GM12878 (cell line): Measurements from ENCODE around the gene NELFE. TPM values are rescaled to one million over a fixed set of nuclear protein-coding genes. Genes with fewer than 3 reads are reported as not detected.

Experiments used
- ATAC-seq: fragments of 200-7000 bp; cut with Tn5 transposase; 3 replicates; pipeline ENCODE4 v1.9.1; 2020; ENCODE audit warnings: mild to moderate bottlenecking, moderate library complexity
- BruUV-seq: library from RNA; stranded (reverse); fragments of 400-500 nt; replicated peaks from 2 replicates; lab custom pipeline; 2021; lab: Mats Ljungman, UMichigan
- CTCF ChIA-PET: fragments of 300-600 bp; sonication (Branson Sonifier 250); formaldehyde crosslinking; extraction: SDS; loops from one replicate; lab custom pipeline; 2021; ENCODE audit warnings: inconsistent platforms; lab: Yijun Ruan, JAX
- POLR2A ChIA-PET: fragments of 350-600 bp; formaldehyde crosslinking; extraction: SDS; loops from one replicate; lab custom pipeline; 2021; ENCODE audit warnings: inconsistent platforms; lab: Charles Lee
- RAD21 ChIA-PET: fragments of 300-600 bp; sonication (Branson Sonifier 250); formaldehyde crosslinking; loops from one replicate; lab custom pipeline; 2023; ENCODE audit warnings: antibody characterized with exemption; ENCODE audit not compliant: unreplicated experiment; lab: Charles Lee
- SMC1A ChIA-PET: fragments of 300-600 bp; sonication (Branson Sonifier 250); formaldehyde crosslinking; loops from one replicate; lab custom pipeline; 2023; ENCODE audit not compliant: unreplicated experiment, uncharacterized antibody; lab: Charles Lee
- DNase-seq: peaks from one replicate; pipeline ENCODE4 v3.0.0-alpha.2; 2011; ENCODE audit warnings: low read depth, low spot score
- FAIRE-seq: peaks from 3 replicates; lab custom pipeline; 2011; peaks lifted over from hg19 to GRCh38; lab: Jason Lieb, UNC
- H2AFZ ChIP-seq: 2 replicates; pipeline ENCODE4 v1.6.0; 2011; ENCODE audit warnings: low read depth, low read length, control low read depth; ENCODE audit not compliant: control insufficient read depth
- H3K27ac ChIP-seq: 2 replicates; pipeline ENCODE4 v1.5.1; 2011; ENCODE audit warnings: control low read depth; ENCODE audit not compliant: control insufficient read depth, insufficient read depth
- H3K27me3 ChIP-seq, 2 experiments: replicated peaks in 1 of 2; 2 replicates each; pipeline versions ENCODE4 v1.6.0 to v1.6.1; 2011; ENCODE audit warnings: low read length in 1 of 2; ENCODE audit not compliant: control insufficient read depth in 2 of 2, insufficient read depth in 2 of 2
- H3K36me3 ChIP-seq, 2 experiments: 2 replicates each; pipeline ENCODE4 v1.5.1; 2011; ENCODE audit warnings: low read length in 1 of 2; ENCODE audit not compliant: control insufficient read depth in 2 of 2, insufficient read depth in 2 of 2
- H3K4me1 ChIP-seq: 2 replicates; pipeline ENCODE4 v1.6.1; 2011; ENCODE audit warnings: mild to moderate bottlenecking, low read length, moderate library complexity, mixed read lengths; ENCODE audit not compliant: control insufficient read depth, insufficient read depth
- H3K4me2 ChIP-seq: 2 replicates; pipeline ENCODE4 v1.6.0; 2011; ENCODE audit warnings: control low read depth; ENCODE audit not compliant: control insufficient read depth, insufficient read depth
- H3K4me3 ChIP-seq: fragments of 200-600 bp; sonication (generic); 2 replicates; pipeline ENCODE4 v1.5.1; 2016
- H3K79me2 ChIP-seq: 2 replicates; pipeline ENCODE4 v1.6.0; 2011; ENCODE audit warnings: low read length; ENCODE audit not compliant: control insufficient read depth, insufficient read depth
- H3K9ac ChIP-seq: 2 replicates; pipeline ENCODE4 v1.8.0; 2011; ENCODE audit warnings: low read length, control low read depth, mixed read lengths; ENCODE audit not compliant: control insufficient read depth, insufficient read depth
- H3K9me3 ChIP-seq: replicated peaks from 3 replicates; pipeline ENCODE4 v1.5.1; 2011; ENCODE audit warnings: mild to moderate bottlenecking, low read length; ENCODE audit not compliant: control insufficient read depth, insufficient read depth
- H4K20me1 ChIP-seq: 2 replicates; pipeline ENCODE4 v1.6.0; 2011; ENCODE audit not compliant: control insufficient read depth, insufficient read depth
- BCL3 ChIP-seq: IDR thresholded peaks from 2 replicates; pipeline ENCODE4 v1.6.1; 2011; ENCODE audit warnings: borderline replicate concordance, low read depth, mild to moderate bottlenecking, moderate library complexity, low read length; ENCODE audit not compliant: insufficient read depth, poor library complexity, severe bottlenecking
- CBX3 ChIP-seq: fragments of 200-600 bp; sonication (generic); IDR thresholded peaks from 2 replicates; pipeline ENCODE4 v1.6.1; 2016; ENCODE audit warnings: low read depth, borderline replicate concordance
- CEBPB ChIP-seq, 2 experiments: fragments of 150-350 bp in 1 of 2; IDR thresholded peaks; 2 replicates each; pipeline ENCODE4 v1.6.1; 2012 to 2014; ENCODE audit warnings: low read depth in 2 of 2, low read length in 2 of 2, borderline replicate concordance in 1 of 2, inconsistent platforms in 1 of 2
- E2F8 ChIP-seq: fragments of 450-650 bp; IDR thresholded peaks from 2 replicates; pipeline ENCODE4 v1.6.1; 2018; ENCODE audit warnings: mild to moderate bottlenecking, low read depth, moderate library complexity; ENCODE audit not compliant: partially characterized antibody
- HDAC2 ChIP-seq: fragments of 200-600 bp; sonication (generic); IDR thresholded peaks from 2 replicates; pipeline ENCODE4 v1.6.1; 2017
- HSF1 ChIP-seq: fragments of 150-350 bp; IDR thresholded peaks from 2 replicates; pipeline ENCODE4 v1.6.1; 2014; ENCODE audit warnings: mild to moderate bottlenecking, low read depth, low read length
- JUNB ChIP-seq: IDR thresholded peaks from 2 replicates; pipeline ENCODE4 v1.6.1; 2016; ENCODE audit warnings: antibody characterized with exemption, mild to moderate bottlenecking
- MYB ChIP-seq: fragments of 150-350 bp; IDR thresholded peaks from 2 replicates; pipeline ENCODE4 v1.6.1; 2014; ENCODE audit warnings: mild to moderate bottlenecking, low read depth, low read length, borderline replicate concordance
- TCF7 ChIP-seq: IDR thresholded peaks from 2 replicates; pipeline ENCODE4 v1.6.1; 2014; ENCODE audit warnings: antibody characterized with exemption, borderline replicate concordance
- WGBS: methylation state at CpG from one replicate; pipeline ENCODE4 v1.1.6; 2016; ENCODE audit warnings: low lambda C conversion rate; ENCODE audit not compliant: insufficient replicate concordance, insufficient coverage; ENCODE audit errors: missing lambda C conversion rate; 5-methylcytosine and 5-hydroxymethylcytosine counted together
- in situ Hi-C: fragments of 300-500 bp; cut with MboI; formaldehyde crosslinking; loops from 9 replicates; pipeline ENCODE4 v1.14.3; 2018; ENCODE audit warnings: mixed read lengths
- intact Hi-C: fragments of 100-400 bp; cut with micrococcal nuclease; formaldehyde crosslinking; loops from one replicate; pipeline ENCODE4 v1.14.2; 2022; ENCODE audit not compliant: unreplicated experiment
- polyA plus RNA-seq, 11 experiments: library from polyadenylated mRNA; depleted of rRNA in 4 of 11; unstranded in 6 of 11; stranded (reverse) in 5 of 11; fragments of >200 nt; fragmentation: Nextera tagmentation in 4 of 11; fragmentation: Illumina TruSeq in 1 of 11; extraction: Ambion mirVana in 4 of 11; extraction: Trizol in 1 of 11; gene quantifications; 1 replicate in 1 of 11; 2 replicates in 10 of 11; pipeline versions ENCODE4 v1.2.1 to v1.2.3, GENCODE V29; 2011 to 2016; ENCODE audit warnings: inconsistent platforms in 2 of 11, missing spikeins in 2 of 11, low read depth in 1 of 11
- total RNA-seq, 4 experiments: library from RNA; depleted of rRNA in 3 of 4; stranded (reverse); fragments of >200 nt in 3 of 4; fragmentation: Illumina TruSeq in 1 of 4; extraction: Trizol in 1 of 4; gene quantifications; 2 replicates each; pipeline versions ENCODE4 v1.2.1 to v1.2.3, GENCODE V29; 2013 to 2021
- TF ChIP-seq, protein P1 (sequence below): IDR thresholded peaks from 2 replicates; pipeline ENCODE4 v1.6.1; 2011; ENCODE audit warnings: low read depth, mild to moderate bottlenecking, low read length, moderate library complexity, borderline replicate concordance; ENCODE audit errors: extremely low read depth
- TF ChIP-seq, protein P2 (sequence below): fragments of 450-650 bp; IDR thresholded peaks from 2 replicates; pipeline ENCODE4 v1.6.1; 2017; ENCODE audit warnings: mild to moderate bottlenecking, moderate library complexity

Gene NELFE
- total and polyA plus RNA-seq, 10 of the 15 experiments (the other 5 are each of a cell fraction or from before 2014, with no cell fraction given): 8.5 to 105 (median 59.7) TPM

- peaks cover 22% of the 10 kb centered on the region for H3K79me2 ChIP-seq
- peaks cover 13% of the 10 kb centered on the region for H3K4me1 ChIP-seq
- intact Hi-C loops: no loop called here
- CTCF ChIA-PET: interaction anchor here (1.1 kb wide), 1 partner anchor 16 kb away, joined by 3 read pairs; no protein-coding TSS in a partner anchor
- SMC1A ChIA-PET: no interaction called here
- H3K4me2 ChIP-seq: no peak overlapping the region
- BruUV-seq: no TSS peak
- H3K27me3 ChIP-seq: no peaks in the 10 kb centered on the region
- H3K36me3 ChIP-seq: peaks cover 15 to 22% of the 10 kb centered on the region in 2 experiments
- DNase-seq (no peak), ATAC-seq (no peak), FAIRE-seq (no peak)
- no peak overlapping the region for H3K9ac ChIP-seq
- H4K20me1 ChIP-seq: no peaks in the 10 kb centered on the region
- no peaks in the 10 kb centered on the region for H3K9me3 ChIP-seq
- RAD21 ChIA-PET: no interaction called here
- POLR2A ChIA-PET: no interaction called here
- in situ Hi-C loops: no loop called here
- whole genome bisulfite sequencing: 86% methylated on average over 9 of the region's 11 CpGs
- H3K27ac ChIP-seq: no peak overlapping the region
- no peak overlapping the region for H3K4me3 ChIP-seq
- H2AFZ ChIP-seq: no peak overlapping the region
- TF ChIP-seq, protein P1, sequence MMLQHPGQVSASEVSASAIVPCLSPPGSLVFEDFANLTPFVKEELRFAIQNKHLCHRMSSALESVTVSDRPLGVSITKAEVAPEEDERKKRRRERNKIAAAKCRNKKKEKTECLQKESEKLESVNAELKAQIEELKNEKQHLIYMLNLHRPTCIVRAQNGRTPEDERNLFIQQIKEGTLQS: no peak
- no peak for TF ChIP-seq HDAC2
- no peak for TF ChIP-seq MYB
- TF ChIP-seq E2F8: no peak
- TF ChIP-seq, protein P2, sequence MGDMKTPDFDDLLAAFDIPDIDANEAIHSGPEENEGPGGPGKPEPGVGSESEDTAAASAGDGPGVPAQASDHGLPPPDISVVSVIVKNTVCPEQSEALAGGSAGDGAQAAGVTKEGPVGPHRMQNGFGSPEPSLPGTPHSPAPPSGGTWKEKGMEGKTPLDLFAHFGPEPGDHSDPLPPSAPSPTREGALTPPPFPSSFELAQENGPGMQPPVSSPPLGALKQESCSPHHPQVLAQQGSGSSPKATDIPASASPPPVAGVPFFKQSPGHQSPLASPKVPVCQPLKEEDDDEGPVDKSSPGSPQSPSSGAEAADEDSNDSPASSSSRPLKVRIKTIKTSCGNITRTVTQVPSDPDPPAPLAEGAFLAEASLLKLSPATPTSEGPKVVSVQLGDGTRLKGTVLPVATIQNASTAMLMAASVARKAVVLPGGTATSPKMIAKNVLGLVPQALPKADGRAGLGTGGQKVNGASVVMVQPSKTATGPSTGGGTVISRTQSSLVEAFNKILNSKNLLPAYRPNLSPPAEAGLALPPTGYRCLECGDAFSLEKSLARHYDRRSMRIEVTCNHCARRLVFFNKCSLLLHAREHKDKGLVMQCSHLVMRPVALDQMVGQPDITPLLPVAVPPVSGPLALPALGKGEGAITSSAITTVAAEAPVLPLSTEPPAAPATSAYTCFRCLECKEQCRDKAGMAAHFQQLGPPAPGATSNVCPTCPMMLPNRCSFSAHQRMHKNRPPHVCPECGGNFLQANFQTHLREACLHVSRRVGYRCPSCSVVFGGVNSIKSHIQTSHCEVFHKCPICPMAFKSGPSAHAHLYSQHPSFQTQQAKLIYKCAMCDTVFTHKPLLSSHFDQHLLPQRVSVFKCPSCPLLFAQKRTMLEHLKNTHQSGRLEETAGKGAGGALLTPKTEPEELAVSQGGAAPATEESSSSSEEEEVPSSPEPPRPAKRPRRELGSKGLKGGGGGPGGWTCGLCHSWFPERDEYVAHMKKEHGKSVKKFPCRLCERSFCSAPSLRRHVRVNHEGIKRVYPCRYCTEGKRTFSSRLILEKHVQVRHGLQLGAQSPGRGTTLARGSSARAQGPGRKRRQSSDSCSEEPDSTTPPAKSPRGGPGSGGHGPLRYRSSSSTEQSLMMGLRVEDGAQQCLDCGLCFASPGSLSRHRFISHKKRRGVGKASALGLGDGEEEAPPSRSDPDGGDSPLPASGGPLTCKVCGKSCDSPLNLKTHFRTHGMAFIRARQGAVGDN: no peak
- TF ChIP-seq BCL3: no peak
- TF ChIP-seq CEBPB (IDR thresholded peaks at IDR 0.05; ENCODE audit: borderline replicate concordance in 1 of 2, low read depth in 2 of 2, low read length in 2 of 2): no peak
- TF ChIP-seq JUNB: no peak
- no peak for TF ChIP-seq CBX3
- TF ChIP-seq HSF1: no peak
- TF ChIP-seq TCF7: no peak
These were observed 9.6 kb upstream of the NELFE start for GRCh38 chr6:31968326-31968725.
